HG03342 (cell line): ENCODE measurements around the gene RNF141.

Experiments used
- ATAC-seq: cut with Tn5 transposase; IDR thresholded peaks from one replicate; pipeline ENCODE4 v1.9.1; 2021; ENCODE audit warnings: mild to moderate bottlenecking, moderate library complexity; ENCODE audit not compliant: unreplicated experiment

The RNF141 gene

GRCh38 chr11:10561043-10561818 is 20.2 kb upstream of the RNF141 start:
- no peak for ATAC-seq

- ATAC-seq: no peak
Measured at GRCh38 chr11:10558288-10558687, 17.3 kb upstream of the RNF141 start.

GRCh38 chr11:10556590-10556989 is 15.6 kb upstream of the RNF141 start:
- no peak for ATAC-seq

DNA sequence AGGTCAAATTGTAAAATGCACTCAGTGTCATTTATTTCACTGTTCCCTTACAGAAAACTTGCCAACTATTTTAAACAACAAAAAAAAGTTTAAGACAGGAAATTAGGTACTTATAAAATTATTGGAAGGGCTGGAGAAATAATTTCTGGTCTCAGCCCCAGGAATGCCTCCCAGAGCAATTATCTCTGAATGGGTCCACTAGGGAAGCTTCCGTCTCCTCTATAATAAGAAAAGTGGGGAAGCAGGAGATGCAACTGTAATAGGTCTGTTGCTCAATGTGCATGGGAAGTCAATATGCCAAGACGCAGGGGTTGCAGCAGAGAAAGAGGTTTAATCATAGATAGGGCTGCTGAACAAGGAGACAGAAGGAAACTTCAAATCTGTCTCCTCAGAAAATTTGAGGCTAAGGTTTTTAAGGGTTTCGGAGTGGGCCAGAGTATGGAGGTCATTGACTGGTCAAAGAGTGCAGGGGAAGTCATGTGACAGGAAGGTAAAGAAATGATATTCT is 10.9 kb upstream of the RNF141 start:
- ATAC-seq: no peak

DNA sequence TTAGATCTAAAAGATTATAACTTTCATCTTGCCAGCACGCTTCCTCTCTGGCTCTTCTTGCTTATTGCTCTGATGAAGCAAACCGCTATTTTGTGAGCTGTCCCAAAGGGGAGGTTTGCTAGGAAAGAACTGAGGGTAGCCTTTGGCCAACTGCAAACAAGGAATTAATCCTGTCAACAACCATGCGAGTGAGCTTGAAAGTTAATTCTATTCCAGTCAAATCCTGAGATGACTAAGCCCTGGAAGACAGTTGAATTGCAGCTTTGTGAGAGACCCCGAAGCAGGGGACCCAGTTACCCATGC is 10.3 kb upstream of the RNF141 start:
- ATAC-seq: no peak

DNA sequence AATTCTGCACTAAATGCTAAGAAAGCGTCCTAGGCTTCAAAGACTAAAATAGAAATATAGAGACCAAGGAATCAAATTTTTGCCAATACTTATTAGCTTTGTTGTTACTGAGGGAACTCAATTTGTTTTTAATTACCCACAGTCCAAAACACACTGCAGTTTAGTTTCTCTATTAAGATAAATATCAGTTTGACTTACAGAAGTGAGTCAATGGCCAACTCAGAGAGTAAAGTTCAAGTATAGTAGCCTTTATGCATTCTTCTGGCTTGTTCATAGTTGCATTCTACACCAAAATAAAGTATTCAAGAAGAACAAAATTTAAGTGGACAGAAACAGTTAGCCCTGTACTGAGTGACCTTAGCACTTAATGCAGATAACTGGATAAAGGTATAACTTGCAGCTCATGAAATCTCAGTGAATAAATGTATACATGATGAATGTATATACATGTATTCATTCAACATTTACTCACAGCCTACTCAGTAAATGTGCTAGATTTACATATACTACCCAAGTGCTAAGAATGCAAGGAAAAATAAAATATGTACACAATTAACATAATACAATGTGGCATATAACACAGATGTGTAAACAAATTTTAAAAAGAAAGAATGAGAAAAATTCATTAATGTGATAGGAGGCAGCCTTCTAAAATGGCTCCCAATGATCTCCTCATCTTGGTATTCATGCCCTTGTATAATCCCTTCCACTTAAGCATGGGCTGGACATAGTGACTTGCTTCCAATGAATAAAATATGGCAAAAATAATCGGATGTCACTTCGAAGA is 9.7 kb upstream of the RNF141 start:
- no peak for ATAC-seq

- no peak for ATAC-seq
Measured at GRCh38 chr11:10544491-10545465, 3.8 kb upstream of the RNF141 start.

GRCh38 chr11:10543782-10544181 is 2.8 kb upstream of the RNF141 start:
- no peak for ATAC-seq

DNA sequence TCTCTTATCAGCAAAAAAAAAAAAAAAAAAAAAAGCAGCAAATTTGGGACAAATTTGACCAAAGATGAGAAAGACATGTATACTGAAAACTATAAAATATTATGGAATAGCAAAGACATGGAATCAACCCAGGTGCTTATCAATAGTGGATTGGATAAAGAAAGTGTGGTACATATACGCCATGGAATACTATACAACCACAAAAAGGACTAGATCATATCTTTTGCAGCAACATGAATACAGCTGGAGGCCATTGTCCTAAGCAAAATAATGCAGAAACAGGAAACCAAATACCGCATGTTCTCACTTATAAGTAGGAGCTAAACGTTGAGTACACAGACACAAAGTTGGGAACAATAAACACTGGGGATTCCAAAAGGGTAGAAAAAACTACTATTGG is 1.8 kb upstream of the RNF141 start:
- no peak for ATAC-seq

- no peak for ATAC-seq
Measured at GRCh38 chr11:10541561-10541930, 559 bp upstream of the RNF141 start.

DNA sequence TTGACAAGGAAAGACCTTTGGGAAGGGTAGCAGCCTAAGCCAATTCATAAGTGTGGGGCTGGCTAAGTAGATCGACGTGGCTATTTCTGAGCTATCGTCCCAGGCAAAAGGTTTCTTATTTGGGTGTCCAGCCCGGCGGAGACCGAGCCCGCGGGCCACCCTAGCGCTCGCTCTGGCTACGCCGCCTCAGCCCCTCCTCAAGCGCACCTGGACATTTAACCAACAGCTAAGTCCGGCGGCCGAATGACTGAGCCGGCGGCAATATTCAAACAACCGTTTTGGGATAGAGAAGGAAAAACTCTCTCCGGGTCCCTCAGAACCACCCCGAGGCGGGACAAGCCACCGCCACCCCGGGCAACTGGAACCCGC is 457 bp downstream of the RNF141 start:
- peak; percentile 11 for ATAC-seq

DNA sequence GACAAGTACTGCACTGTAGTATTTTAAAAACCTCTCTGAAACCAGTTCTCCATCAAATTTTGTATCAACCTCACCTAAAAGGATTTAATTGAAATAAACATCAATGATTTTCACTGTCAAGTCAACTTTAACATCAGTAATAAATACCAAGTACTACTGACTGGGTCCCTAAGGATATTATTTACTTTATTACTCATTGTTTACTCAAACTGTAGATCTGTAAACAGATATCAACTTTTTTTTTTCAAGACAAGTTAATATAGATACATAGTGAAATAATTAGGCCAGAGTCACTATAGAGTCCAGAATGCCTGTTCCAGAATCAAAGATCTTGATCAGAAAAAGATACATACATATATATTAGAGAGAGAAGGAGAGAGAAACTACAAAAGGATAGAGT is 1.6 kb downstream of the RNF141 start:
- ATAC-seq: no peak

GRCh38 chr11:10538924-10539323 is 2.1 kb downstream of the RNF141 start:
- no peak for ATAC-seq

DNA sequence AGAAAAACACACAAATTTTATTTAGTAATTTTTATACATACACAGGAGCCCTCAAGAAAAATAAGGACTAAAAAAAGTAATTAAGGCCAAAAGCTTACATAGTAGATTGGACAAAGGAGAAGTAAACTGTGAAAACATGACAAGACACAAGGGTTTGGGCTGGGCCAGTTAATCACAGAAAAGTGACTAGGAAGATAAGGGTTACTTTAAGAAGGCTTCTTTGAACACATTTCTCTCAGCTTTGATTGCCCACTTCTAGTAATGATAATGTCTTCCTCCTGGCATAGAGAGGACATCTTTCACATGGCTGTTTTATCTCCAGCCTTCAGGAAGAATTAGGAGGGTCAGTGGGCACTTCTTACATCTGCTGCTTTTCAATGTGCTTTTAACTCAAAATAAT is 3.4 kb downstream of the RNF141 start:
- ATAC-seq: no peak

GRCh38 chr11:10534316-10534715 is 6.7 kb downstream of the RNF141 start:
- no peak for ATAC-seq

GRCh38 chr11:10533323-10533722 is 7.7 kb downstream of the RNF141 start:
- ATAC-seq: no peak

DNA sequence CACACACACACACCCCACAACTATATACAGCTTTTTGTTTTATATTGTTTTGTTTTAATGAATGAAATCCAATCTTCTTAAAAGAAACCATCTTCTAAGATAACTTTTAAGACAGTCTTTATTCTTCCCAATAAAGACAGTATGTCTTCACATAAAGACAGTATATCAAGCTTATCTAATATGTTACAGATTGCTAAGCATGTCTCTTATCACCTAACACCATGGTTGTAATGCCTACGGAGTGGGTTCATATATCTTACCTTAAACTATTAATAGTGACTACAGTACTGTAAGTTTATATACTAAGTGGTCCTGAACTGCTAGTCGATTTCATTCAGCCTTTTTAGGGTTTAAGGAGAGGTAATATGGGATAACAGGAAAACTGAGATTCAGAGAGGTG is 8.5 kb downstream of the RNF141 start:
- ATAC-seq: no peak

DNA sequence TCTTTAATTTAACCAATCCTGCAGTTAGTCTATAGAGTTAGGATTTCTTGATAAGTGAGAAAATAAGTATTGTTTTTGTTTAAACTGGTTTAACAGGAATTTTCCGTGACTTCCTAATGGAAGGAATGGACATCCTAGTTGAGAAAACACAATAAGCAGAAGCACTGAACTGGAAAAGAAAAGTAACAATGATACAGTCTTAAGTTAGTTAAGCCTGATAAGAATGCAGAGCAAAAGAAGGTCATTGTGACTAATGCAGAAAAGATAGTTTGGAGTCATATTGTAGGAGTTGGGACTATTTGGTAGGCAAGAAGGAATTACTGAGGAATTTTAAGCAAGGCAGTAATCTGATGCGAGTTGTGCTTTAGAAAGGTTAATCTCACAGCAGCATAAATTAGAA is 11.7 kb downstream of the RNF141 start:
- ATAC-seq: no peak

DNA sequence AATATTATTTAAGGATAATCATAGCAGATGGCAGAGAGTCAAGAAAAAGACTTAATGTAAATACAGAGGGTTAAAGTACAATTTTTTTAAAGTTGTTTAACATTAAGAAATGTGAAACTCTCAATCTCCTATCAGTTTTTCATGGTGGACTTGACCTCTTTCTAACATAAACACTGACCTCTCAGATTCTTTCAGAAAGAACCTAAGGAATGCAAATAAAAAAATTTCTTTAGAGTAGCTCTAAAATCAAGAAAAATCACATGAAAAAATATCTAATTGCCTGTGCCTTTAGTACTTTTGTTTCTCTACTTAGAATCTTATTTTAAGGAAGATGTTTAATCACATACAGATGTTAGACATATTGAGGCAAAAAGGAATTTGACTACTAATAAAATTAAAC is 12.9 kb downstream of the RNF141 start:
- ATAC-seq: no peak

- ATAC-seq: peak; percentile 89
Measured at GRCh38 chr11:10526974-10527918, 13.7 kb downstream of the RNF141 start.
